GM12878 (cell line): ENCODE data around the gene HSFX3.
"Not testable (repeated sequence)": the region's sequence is repeated elsewhere in the genome, so short reads cannot be mapped to it uniquely, and the experiment has no call there.

Experiments used
- ATF7 ChIP-seq: fragments of 450-650 bp; IDR thresholded peaks from 2 replicates; pipeline ENCODE4 v1.6.1; 2016; ENCODE audit warnings: low read depth, mild to moderate bottlenecking
- BMI1 ChIP-seq: fragments of 450-650 bp; IDR thresholded peaks from 2 replicates; pipeline ENCODE4 v1.6.1; 2016; ENCODE audit warnings: mild to moderate bottlenecking, moderate library complexity, borderline replicate concordance
- MYC ChIP-seq: IDR thresholded peaks from 2 replicates; pipeline ENCODE4 v1.6.1; 2011; ENCODE audit warnings: mild to moderate bottlenecking, low read length, moderate library complexity, inconsistent platforms; ENCODE audit not compliant: insufficient read depth, insufficient replicate concordance, insufficient read length, severe bottlenecking
- TAF1 ChIP-seq: IDR thresholded peaks from 2 replicates; pipeline ENCODE4 v1.6.1; 2011; ENCODE audit warnings: mild to moderate bottlenecking, low read depth, low read length, borderline replicate concordance
- TF ChIP-seq, protein P1 (sequence below): fragments of 450-650 bp; IDR thresholded peaks from 2 replicates; pipeline ENCODE4 v1.6.1; 2017; ENCODE audit warnings: antibody characterized with exemption, mild to moderate bottlenecking, moderate library complexity

DNA sequence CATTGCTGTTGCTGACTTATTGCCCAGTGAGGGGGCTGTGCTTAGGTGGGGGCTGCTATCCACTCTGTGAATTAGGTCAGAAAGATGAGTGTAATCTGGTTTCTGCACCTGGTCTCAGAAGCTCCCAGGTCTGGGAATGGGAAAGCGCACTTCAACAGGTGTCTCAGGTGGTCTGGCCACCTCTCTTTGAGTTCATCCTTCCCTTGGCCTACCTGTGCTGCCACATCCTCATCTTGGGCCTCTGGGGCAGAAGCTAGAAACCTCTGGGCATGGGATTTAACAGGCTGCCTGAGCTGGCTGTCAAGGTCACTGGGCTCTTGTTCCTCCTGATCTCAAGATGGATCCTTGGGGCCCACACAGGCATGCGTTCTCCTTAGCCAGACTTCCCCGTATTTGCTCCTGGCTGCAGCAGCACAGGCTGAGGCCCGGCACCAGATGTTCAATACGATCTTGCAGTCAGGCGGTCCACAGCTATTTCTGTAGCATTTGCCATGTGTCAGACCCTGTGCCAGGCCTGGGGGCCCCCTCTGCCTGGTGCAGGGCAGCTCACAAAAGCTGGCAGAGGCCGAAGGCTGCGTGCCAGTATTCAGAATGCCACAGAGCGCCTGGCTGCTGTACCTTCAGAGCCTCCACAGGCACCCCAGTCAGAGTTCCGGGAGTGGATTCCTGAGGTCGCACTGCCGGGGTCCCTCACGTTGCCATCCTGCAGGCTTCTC, 23.2 kb downstream of the HSFX3 start:
- TF ChIP-seq ATF7, MYC, TAF1, BMI1: not testable (repeated sequence)
- TF ChIP-seq, protein P1, sequence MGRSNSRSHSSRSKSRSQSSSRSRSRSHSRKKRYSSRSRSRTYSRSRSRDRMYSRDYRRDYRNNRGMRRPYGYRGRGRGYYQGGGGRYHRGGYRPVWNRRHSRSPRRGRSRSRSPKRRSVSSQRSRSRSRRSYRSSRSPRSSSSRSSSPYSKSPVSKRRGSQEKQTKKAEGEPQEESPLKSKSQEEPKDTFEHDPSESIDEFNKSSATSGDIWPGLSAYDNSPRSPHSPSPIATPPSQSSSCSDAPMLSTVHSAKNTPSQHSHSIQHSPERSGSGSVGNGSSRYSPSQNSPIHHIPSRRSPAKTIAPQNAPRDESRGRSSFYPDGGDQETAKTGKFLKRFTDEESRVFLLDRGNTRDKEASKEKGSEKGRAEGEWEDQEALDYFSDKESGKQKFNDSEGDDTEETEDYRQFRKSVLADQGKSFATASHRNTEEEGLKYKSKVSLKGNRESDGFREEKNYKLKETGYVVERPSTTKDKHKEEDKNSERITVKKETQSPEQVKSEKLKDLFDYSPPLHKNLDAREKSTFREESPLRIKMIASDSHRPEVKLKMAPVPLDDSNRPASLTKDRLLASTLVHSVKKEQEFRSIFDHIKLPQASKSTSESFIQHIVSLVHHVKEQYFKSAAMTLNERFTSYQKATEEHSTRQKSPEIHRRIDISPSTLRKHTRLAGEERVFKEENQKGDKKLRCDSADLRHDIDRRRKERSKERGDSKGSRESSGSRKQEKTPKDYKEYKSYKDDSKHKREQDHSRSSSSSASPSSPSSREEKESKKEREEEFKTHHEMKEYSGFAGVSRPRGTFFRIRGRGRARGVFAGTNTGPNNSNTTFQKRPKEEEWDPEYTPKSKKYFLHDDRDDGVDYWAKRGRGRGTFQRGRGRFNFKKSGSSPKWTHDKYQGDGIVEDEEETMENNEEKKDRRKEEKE, result not testable (repeated sequence)
